Rectal smooth muscle tissue (tissue), 1 donor: ENCODE data around the gene CAMK1G.

Experiments
- H3K27ac ChIP-seq: one replicate; pipeline ENCODE4 v1.7.0; 2013; ENCODE audit warnings: low read depth, low read length, inconsistent platforms
- H3K27me3 ChIP-seq: one replicate; pipeline ENCODE4 v1.7.0; 2013; ENCODE audit warnings: low read length; ENCODE audit not compliant: control insufficient read depth, insufficient read depth
- H3K36me3 ChIP-seq: one replicate; pipeline ENCODE4 v1.7.0; 2013; ENCODE audit warnings: low read length; ENCODE audit not compliant: control insufficient read depth, insufficient read depth
- H3K4me1 ChIP-seq: one replicate; pipeline ENCODE4 v1.7.0; 2013; ENCODE audit warnings: low read length; ENCODE audit not compliant: control insufficient read depth, insufficient read depth
- H3K4me3 ChIP-seq: one replicate; pipeline ENCODE4 v1.7.0; 2013; ENCODE audit warnings: low read length
- H3K9ac ChIP-seq: one replicate; pipeline ENCODE4 v1.7.0; 2013; ENCODE audit warnings: low read length

Gene CAMK1G

GRCh38 chr1:209552406-209553264, 30.9 kb upstream of the CAMK1G start:
- Histone ChIP-seq H3K27ac (no peak overlapping the region), H3K27me3 (no peaks in the 10 kb centered on the region), H3K4me1 (no peaks in the 10 kb centered on the region), H3K36me3 (no peaks in the 10 kb centered on the region), H3K4me3 (no peak overlapping the region), H3K9ac (no peak overlapping the region)

- H3K9ac ChIP-seq: no peak overlapping the region
- H3K4me3 ChIP-seq: no peak overlapping the region
- no peaks in the 10 kb centered on the region for H3K4me1 ChIP-seq
- H3K27me3 ChIP-seq: no peaks in the 10 kb centered on the region
- H3K36me3 ChIP-seq: no peaks in the 10 kb centered on the region
- no peak overlapping the region for H3K27ac ChIP-seq
These were observed 28.5 kb upstream of the CAMK1G start for GRCh38 chr1:209554761-209555611.

DNA sequence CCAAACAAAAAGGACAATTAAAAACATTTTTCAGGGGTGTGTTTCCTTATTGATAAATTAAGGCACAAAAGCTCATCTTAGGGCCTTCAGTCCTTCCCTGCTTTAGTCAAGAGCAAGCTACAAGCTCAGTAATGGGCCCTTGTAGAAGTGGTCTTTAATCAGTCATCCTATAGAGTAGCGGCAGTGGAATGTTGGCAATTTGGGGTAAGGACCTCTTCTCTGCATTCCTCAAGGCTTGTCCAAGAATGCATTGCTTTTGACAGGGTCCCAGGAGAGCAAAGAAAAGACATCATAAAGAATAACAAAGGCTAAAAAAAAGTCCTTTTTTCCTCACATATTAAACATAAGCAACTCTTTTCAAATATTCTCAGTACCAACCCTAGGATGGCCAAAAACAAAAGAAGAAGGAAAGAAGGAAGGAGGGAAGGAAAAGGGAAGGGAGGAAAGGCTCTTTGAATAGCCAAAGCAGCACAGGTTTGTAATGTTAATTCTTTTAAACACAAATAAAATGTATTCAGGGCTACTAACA, 27.3 kb upstream of the CAMK1G start:
- H3K36me3 ChIP-seq: no peaks in the 10 kb centered on the region
- no peaks in the 10 kb centered on the region for H3K4me1 ChIP-seq
- no peak overlapping the region for H3K27ac ChIP-seq
- no peak overlapping the region for H3K4me3 ChIP-seq
- H3K9ac ChIP-seq: no peak overlapping the region
- H3K27me3 ChIP-seq: no peaks in the 10 kb centered on the region

DNA sequence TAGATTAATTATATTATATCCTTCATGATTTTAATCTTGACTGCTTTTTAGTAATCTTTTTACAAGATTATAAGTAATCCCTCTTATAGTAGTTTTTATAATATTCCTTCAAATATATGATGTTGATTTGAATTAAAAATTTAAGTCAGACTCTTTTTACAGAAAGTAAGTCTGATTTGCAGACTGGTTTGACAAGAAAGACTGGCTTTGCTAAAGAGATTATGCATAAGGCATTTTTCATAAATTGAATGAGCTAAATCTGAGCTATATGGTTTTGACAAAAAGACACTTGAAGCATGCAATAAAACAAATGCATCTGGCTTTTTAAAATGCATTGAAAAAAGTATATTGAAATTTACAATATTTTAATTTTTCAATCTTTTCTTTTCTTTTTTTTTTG, 26.3 kb upstream of the CAMK1G start:
- Histone ChIP-seq H3K27ac (no peak overlapping the region), H3K9ac (no peak overlapping the region), H3K36me3 (no peaks in the 10 kb centered on the region), H3K4me1 (no peaks in the 10 kb centered on the region), H3K4me3 (no peak overlapping the region), H3K27me3 (no peaks in the 10 kb centered on the region)

DNA sequence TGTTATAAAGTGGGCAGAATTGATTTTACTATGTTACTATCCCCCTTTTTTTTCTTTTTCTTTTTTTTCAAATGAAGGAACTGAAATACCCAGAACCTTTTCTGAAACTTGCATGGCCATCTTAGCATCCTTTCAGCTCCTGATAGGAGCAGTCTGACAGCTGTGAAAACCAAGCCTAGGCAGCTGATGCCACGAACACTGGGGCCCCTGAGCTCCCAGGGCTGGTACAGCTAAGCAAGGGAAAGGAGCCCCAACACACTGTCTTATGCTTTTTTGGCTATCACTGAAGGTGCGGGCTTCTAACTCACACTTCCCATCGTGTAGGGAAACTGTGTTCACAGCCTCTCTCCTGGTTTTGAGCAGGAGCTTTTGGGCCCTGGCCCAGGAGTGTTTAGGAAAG, 23.0 kb upstream of the CAMK1G start:
- Histone ChIP-seq H3K36me3 (no peaks in the 10 kb centered on the region), H3K4me3 (no peak overlapping the region), H3K27me3 (no peaks in the 10 kb centered on the region), H3K9ac (no peak overlapping the region), H3K27ac (no peak overlapping the region), H3K4me1 (no peaks in the 10 kb centered on the region)

DNA sequence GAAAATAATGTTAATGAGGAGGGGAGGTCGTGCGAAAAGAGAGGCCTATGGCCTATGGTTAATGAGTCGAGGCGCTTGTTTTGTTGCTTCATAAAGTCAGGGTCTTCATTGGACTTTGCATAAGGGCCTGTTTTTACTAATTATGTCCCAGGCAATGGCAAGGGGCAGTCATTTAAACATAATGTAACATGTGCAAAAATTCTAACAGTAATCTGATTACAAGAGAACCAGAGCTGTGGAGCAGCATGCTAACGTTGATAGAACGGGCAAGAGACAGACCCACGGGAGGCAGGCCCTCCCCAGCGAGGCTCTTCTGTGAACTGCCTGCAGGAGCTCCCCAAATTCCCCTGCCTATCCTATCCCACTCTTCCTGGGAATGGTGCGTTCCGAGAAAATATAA, 22.6 kb upstream of the CAMK1G start:
- Histone ChIP-seq H3K36me3 (no peaks in the 10 kb centered on the region), H3K27me3 (no peaks in the 10 kb centered on the region), H3K9ac (no peak overlapping the region), H3K27ac (no peak overlapping the region), H3K4me1 (no peaks in the 10 kb centered on the region), H3K4me3 (no peak overlapping the region)

GRCh38 chr1:209561532-209561931, 22.0 kb upstream of the CAMK1G start:
- Histone ChIP-seq H3K4me1 (no peaks in the 10 kb centered on the region), H3K27me3 (no peaks in the 10 kb centered on the region), H3K9ac (no peak overlapping the region), H3K27ac (no peak overlapping the region), H3K36me3 (no peaks in the 10 kb centered on the region), H3K4me3 (no peak overlapping the region)

DNA sequence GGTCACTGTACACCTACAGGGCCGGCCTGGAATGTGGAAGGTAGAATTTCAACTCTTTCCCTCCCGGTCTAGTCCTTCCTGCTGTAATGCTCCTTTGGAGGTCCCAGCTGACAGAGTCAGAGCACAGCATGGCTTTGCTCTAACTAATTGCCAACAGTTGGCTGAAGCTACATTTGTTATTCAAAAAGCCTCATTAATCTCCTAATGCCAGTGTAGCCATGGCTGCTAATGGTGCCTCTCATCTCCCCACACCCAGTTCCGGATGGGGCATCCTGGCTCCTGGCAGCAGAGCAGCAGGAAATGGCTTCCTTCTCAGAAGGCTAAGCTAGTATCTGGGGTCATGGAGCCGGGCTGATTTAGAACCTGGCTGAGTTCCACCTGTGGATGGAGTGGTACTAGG, 18.7 kb upstream of the CAMK1G start:
- H3K4me3 ChIP-seq: no peak overlapping the region
- H3K27me3 ChIP-seq: no peaks in the 10 kb centered on the region
- no peaks in the 10 kb centered on the region for H3K4me1 ChIP-seq
- no peak overlapping the region for H3K9ac ChIP-seq
- H3K27ac ChIP-seq: no peak overlapping the region
- H3K36me3 ChIP-seq: no peaks in the 10 kb centered on the region

- no peaks in the 10 kb centered on the region for H3K4me1 ChIP-seq
- no peak overlapping the region for H3K27ac ChIP-seq
- H3K4me3 ChIP-seq: no peak overlapping the region
- H3K36me3 ChIP-seq: no peaks in the 10 kb centered on the region
- no peaks in the 10 kb centered on the region for H3K27me3 ChIP-seq
- no peak overlapping the region for H3K9ac ChIP-seq
These were observed 17.5 kb upstream of the CAMK1G start for GRCh38 chr1:209565759-209566678.

- no peak overlapping the region for H3K9ac ChIP-seq
- H3K27me3 ChIP-seq: no peaks in the 10 kb centered on the region
- no peak overlapping the region for H3K27ac ChIP-seq
- no peak overlapping the region for H3K4me3 ChIP-seq
- no peaks in the 10 kb centered on the region for H3K36me3 ChIP-seq
- H3K4me1 ChIP-seq: no peaks in the 10 kb centered on the region
These were observed 15.8 kb upstream of the CAMK1G start for GRCh38 chr1:209567698-209568175.

GRCh38 chr1:209569455-209570207, 13.9 kb upstream of the CAMK1G start:
- Histone ChIP-seq H3K27ac (no peak overlapping the region), H3K4me3 (no peak overlapping the region), H3K36me3 (no peaks in the 10 kb centered on the region), H3K27me3 (no peaks in the 10 kb centered on the region), H3K4me1 (no peaks in the 10 kb centered on the region), H3K9ac (no peak overlapping the region)
